SKM-1 treated with dmso at 0.1 percent for 144 hours (cell line): Measurements from ENCODE around the gene NEXN.
"Not testable (repeated sequence)": the region's sequence is repeated elsewhere in the genome, so short reads cannot be mapped to it uniquely, and the experiment has no call there.

Source experiments
- DNase-seq: peaks from one replicate; lab custom pipeline; 2025; ENCODE audit not compliant: unreplicated experiment; lab: John Stamatoyannopoulos, UW

NEXN gene

GRCh38 chr1:77958850-77959249, 70.4 kb downstream of the NEXN start:
- no peak for DNase-seq

- no peak for DNase-seq
Measured at GRCh38 chr1:77961392-77961791, 73.0 kb downstream of the NEXN start.

DNA sequence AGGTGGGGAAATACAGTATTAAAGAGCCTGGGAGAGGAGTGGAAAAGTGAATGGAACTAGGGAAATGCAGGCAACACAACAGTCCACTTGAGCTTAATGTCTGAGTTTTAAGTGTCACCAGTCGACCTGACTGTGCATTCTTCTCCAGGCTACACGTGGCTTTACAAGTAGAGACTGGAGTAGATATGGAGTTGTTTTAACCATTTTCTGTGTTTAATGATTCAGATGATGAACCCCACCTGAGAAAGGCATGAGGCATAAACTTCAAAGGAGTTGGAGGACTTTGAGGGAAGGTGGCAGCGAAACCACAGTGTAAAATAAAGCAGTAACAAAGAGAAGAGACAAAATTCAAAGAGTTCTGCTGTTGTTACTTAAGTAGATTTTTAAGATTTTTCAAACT, 77.9 kb downstream of the NEXN start:
- DNase-seq: no peak

DNA sequence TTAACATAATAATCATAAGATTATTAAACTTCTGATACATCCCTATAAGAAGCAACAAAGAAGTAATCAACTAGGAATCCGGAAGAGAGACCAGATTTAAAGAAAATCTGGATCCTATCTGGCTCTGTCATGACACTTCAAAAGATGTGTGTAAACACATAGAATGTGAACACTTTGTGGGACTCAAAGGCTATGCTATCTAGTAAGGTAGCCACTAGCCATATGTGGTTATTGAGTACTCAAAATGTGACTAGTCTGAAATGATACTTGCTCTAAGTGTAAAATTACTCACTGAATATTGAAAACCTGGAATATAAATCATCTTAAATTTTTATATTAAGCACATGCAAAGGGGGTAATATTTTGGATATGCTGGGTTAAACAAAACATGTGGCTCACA, 81.8 kb downstream of the NEXN start:
- no peak for DNase-seq

- no peak for DNase-seq
Measured at GRCh38 chr1:77972080-77972479, 83.7 kb downstream of the NEXN start.

- DNase-seq: no peak
Measured at GRCh38 chr1:77975386-77975785, 87.0 kb downstream of the NEXN start.

DNA sequence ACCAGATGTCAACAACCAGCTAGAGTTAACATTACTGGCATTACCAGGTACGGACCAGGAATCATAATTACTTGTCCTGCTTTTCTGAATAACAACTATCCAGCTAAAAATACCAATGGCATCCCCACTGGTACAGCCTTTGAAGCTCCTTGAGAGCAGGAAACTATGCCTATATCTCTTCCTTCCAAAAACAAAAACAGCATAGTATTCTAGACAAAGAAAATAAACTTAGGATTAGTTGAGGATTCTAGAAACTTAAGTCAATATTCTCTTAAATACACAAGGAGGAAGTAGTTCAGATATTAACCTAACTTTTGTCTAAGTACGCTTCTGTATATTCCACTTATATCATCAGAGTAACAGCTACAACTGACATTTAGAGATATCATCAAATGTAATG, 87.5 kb downstream of the NEXN start:
- DNase-seq: no peak

DNA sequence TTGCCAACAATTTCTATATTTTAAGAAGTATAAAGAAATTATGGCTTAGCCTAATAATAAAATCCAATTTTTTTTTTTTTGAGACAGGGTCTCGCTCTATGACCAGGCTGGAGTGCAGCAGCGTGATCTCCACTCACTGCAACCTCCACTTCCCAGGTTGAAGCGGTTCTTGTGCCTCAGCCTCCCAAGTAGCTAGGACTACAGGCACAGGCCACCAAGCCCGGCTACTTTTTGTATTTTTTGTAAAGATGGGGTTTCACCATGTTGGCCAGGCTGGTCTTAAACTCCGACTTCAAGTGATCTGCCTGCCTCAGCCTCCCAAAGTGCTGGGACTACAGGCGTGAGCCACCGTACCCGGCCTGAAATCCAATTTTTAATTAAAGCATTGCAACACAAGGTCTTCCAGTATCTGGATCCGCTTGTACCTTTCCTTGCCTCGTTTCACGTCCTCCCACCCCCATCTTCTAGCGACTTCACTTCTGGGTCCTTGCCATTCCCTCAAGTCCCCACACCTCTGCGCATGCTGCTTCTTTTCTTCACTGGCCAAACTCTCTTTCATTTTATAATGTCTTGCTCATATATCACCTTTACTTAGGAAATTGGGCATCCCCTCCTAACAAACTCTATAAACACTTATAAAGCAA, 88.1 kb downstream of the NEXN start:
- no peak for DNase-seq

GRCh38 chr1:77977989-77978292, 89.5 kb downstream of the NEXN start:
- DNase-seq: no peak

- peak; percentile 84 for DNase-seq
Measured at GRCh38 chr1:77978293-77978968, 90.0 kb downstream of the NEXN start.

DNA sequence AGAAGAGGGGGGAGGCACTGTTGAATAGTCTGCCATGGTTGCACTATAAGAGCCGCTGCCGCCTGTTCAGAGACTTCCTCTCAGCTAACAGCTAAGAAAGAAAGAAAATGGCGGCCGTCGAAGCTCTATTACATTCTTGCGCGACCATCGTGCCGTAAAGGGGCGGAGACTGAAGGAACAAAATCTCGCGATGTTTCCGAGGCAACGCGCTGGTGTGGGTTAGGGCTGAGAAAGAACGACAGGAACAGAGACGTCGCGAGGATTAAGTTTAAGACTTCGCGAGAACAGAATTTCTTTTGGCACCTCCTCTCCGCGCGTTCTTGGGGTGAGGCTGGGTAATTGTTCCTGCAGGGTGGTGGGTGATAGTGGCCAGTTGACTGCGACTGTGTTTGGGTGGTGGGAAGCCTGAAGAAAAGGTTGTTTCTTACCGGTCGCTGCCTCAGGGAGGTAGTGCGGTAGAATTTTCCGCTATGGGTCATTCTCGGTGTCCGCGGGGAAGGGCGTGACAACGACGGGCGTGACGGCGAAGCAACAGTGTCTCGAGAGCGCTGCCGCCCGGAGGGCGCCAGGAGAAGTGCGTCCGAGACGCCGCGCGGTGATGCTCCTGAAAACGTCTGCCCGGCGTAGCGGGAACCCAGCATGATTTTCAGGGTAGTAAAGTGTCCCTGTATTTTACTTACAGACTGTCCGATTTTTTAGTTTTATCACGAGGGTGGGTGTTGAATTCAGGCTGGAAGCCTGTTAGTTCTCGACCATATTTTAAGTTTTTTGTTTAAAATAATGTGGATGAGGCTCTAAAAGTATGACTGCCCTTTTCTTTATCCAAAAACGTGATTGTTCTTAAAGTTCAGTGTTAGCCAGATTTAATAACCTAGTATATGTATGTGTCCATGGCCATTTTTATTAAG, 90.8 kb downstream of the NEXN start, which contains the start of gene FUBP1:
Gene FUBP1, minus strand, starts transcription at position 104 of the 908 bp plus-strand sequence. Its CDS starts 68 bp downstream, at position 36.
- DNase-seq: peak; percentile 98

DNA sequence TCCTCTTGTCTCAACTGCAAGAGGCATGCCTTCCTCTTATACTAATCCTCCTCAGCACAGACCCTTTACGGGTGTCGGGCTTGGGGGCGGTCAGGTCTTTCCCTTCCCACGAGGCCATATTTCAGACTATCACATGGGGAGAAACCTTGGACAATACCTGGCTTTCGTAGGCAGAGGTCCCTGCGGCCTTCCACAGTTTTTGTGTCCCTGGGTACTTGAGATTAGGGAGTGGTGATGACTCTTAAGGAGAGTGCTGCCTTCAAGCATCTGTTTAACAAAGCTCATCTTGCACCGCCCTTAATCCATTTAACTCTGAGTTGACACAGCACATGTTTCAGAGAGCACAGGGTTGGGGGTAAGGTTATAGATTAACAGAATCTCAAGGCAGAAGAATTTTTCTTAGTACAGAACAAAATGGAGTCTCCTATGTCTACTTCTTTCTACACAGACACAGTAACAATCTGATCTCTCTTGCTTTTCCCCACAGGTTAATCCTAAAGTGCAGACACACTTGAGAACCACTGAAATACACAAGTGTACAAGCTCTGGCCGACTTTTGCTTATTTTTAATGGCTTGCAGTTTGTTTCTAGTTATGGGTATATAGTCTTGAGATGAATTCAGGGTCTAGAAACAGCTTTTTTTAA, 95.0 kb downstream of the NEXN start:
- not testable (repeated sequence) for DNase-seq

DNA sequence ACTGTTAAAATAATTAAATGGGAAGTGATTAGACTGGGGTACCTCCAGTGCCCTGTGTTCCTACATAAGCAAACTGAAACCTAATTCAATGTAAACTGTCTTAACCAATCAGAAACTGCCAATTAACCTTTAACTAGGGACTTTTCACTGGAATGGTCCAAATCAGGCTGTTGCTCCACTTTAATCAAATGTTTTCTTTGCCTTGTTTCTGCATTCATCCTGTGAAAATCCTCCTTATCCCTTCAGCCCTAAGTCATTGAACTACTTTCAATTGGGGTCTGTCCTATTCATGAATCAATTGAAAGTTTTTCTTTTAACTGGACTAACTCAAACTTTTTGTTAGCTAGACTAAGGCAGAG, 95.6 kb downstream of the NEXN start:
- no peak for DNase-seq

GRCh38 chr1:77984629-77985028, 96.2 kb downstream of the NEXN start:
- no peak for DNase-seq

GRCh38 chr1:77986810-77987209, 98.4 kb downstream of the NEXN start:
- DNase-seq: peak; percentile 48

DNA sequence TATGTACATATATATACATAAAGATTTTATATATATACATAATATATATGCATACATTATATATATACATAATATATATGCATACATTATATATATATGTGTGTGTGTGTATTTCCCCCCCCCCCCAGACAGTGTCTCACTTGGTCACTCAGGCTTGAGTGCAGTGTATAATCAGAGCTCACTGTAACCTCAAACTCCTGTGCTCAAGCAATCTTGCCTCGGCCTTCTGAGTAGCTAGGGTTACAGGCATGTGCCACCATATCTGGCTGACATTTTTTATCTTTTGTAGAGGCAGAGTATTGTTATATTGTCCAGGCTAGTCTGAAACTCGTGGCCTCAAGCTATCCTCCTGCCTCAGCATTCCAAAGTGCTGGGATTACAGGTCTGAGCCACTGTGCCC, 99.5 kb downstream of the NEXN start:
- no peak for DNase-seq

- DNase-seq: no peak
Measured at GRCh38 chr1:77989744-77990143, 101.3 kb downstream of the NEXN start.

GRCh38 chr1:77990629-77991204, 102.3 kb downstream of the NEXN start:
- DNase-seq: no peak

DNA sequence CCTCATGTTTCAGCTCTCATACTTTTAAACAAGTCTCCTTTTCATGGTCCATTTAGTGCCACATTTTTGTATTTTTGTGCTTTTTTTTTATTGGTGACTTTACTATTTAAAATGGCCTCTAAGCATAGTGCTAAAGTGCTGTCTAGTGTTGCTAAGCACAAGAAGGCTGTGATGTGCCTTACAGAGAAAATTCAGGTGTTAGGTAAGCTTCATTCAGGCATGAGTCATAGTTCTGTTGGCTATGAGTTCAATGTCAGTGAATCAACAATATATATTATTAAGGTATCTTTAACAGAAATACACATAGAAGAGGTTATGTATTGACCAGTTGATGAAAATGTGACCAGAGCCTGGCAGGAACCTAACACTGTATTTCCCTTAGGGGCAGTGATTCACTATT, 103.2 kb downstream of the NEXN start:
- no peak for DNase-seq
